ENCODE data around the gene CHST11.

Gene CHST11

DNA sequence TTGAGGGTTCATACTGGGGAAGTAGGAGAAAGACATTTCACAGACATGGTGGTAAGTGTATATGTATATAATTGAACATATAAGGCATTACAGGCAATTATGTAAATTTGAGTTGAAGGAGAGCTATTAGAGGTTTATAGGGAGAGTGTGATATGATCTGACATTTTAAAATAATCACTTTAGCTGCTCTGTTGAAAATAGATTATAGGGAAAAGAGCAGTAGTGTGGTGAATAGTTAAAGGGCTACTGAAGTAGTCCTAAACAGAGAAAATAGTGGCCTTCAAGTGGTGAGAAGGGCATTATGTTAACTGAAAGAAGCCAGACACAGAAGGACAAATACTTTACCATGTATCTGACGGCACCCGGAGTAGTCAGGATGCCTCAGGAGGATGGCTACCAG lies 267.1 kb downstream of the CHST11 start:
- no peak for TF ChIP-seq ZFX (IDR thresholded peaks at IDR 0.05; ENCODE audit: borderline replicate concordance)
- TF ChIP-seq, protein P1, sequence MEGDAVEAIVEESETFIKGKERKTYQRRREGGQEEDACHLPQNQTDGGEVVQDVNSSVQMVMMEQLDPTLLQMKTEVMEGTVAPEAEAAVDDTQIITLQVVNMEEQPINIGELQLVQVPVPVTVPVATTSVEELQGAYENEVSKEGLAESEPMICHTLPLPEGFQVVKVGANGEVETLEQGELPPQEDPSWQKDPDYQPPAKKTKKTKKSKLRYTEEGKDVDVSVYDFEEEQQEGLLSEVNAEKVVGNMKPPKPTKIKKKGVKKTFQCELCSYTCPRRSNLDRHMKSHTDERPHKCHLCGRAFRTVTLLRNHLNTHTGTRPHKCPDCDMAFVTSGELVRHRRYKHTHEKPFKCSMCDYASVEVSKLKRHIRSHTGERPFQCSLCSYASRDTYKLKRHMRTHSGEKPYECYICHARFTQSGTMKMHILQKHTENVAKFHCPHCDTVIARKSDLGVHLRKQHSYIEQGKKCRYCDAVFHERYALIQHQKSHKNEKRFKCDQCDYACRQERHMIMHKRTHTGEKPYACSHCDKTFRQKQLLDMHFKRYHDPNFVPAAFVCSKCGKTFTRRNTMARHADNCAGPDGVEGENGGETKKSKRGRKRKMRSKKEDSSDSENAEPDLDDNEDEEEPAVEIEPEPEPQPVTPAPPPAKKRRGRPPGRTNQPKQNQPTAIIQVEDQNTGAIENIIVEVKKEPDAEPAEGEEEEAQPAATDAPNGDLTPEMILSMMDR (IDR thresholded peaks at IDR 0.05): no peak
- H3K27ac ChIP-seq: no peak overlapping the region

DNA sequence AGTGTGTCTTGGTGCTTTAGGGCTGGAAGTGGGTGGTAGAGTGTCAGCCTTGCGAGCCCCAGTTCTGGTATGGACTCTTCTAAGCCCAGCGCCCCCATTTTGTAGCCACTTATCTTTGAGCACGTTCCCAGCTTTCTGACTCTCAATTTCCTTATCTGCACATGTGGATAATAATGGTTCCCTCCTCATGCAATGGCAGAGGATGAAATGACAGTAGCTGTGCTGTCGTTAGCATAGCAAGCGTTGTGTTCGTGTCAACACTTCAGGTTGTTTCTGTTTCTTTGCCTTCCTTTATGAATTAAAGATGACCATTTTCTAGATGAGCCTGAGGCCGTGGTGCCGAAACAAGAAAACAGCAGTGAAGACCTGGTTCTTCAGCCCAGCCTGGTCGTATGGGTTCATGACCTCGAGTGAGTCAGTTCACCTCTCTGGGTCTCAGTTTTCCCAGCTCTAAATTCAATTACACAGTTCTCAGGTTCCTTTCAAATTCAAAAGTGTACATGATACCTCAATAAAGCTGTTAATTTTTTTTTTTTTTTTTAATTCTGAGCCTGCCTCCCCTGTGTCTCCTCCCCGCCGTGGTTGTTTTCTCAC lies 268.3 kb downstream of the CHST11 start:
- no peak overlapping the region for H3K27ac ChIP-seq
- TF ChIP-seq, protein P1 (IDR thresholded peaks at IDR 0.05): no peak

DNA sequence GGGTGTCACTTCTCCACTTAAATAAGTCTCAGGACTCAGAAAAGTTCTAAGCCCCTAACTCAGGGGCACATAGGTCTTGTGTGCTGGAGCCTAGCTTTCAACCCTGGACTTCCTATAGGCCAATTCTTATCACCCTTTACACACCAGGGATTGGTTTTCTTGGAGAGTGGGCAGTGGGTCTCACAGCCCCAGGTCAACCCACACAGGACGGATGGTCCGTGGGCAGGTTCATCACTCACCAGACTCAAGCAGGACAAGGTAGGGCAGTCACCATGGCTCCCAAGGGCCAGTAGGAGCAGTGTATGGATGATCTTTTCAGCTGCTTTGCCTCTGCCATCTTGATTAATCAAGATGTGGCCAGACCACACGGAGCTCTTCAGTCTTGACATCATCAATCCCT lies 268.9 kb downstream of the CHST11 start:
- TF ChIP-seq, protein P1 (IDR thresholded peaks at IDR 0.05): no peak
- no peak for TF ChIP-seq ZFX (IDR thresholded peaks at IDR 0.05; ENCODE audit: borderline replicate concordance)
- H3K27ac ChIP-seq: no peak overlapping the region

DNA sequence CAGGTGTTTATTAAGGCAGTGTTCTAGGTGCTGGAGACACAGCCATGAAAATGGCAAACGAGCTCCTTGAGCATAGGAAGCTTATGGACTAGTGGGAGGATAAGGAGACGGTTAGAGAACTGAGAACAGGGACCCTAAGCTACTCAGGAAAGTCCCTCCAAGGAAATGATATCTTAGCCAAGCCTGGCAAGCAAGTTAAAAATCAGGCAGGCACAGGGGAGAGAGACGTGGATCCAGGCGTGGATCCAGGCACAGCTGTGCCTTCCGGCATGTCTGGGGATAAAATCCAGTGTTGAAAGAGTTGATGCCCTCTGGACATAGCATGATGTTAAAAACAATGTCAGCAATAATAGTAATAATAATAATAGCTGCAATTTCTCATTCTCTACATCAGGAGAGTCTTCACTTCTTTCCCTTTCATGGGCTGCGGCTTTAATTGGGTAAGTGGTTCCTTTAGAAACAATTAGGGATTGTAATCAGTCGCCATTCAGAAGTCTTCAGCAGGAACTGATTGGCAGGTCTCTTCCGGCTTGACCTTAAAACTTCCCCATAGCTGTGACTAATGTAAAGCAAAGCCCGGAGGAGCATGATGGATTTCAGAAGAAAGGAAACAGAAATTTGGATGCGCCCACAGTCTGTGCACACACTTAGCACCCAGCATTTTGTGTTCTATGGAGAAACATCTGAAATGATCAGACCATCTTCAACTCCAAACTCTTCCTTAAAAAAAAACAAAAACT lies 271.1 kb downstream of the CHST11 start:
- H3K27ac ChIP-seq: no peak overlapping the region
- no peak for TF ChIP-seq ZFX (IDR thresholded peaks at IDR 0.05; ENCODE audit: borderline replicate concordance)
- TF ChIP-seq, protein P1 (IDR thresholded peaks at IDR 0.05): no peak

DNA sequence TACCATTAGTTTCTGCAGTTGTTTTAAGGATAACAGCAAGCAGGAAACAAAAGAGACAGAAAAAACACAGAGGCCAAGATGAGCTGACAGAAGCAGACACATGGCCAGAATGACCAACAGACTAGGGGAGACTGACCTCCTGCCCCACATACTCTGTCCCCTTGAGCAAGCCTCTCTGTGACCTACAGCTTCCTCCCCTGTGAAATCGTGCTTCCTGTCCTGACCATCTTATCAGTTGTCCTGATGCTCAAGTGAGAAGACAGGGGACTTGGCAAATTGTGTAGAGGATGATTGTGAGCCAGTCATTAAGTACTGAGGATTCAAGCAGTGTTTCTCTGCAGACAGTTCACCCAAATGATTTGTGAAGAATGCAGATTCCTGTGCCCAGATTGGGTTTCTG lies 272.3 kb downstream of the CHST11 start:
- TF ChIP-seq, protein P1 (IDR thresholded peaks at IDR 0.05): no peak
- TF ChIP-seq ZFX (IDR thresholded peaks at IDR 0.05; ENCODE audit: borderline replicate concordance): no peak
- no peak overlapping the region for H3K27ac ChIP-seq

DNA sequence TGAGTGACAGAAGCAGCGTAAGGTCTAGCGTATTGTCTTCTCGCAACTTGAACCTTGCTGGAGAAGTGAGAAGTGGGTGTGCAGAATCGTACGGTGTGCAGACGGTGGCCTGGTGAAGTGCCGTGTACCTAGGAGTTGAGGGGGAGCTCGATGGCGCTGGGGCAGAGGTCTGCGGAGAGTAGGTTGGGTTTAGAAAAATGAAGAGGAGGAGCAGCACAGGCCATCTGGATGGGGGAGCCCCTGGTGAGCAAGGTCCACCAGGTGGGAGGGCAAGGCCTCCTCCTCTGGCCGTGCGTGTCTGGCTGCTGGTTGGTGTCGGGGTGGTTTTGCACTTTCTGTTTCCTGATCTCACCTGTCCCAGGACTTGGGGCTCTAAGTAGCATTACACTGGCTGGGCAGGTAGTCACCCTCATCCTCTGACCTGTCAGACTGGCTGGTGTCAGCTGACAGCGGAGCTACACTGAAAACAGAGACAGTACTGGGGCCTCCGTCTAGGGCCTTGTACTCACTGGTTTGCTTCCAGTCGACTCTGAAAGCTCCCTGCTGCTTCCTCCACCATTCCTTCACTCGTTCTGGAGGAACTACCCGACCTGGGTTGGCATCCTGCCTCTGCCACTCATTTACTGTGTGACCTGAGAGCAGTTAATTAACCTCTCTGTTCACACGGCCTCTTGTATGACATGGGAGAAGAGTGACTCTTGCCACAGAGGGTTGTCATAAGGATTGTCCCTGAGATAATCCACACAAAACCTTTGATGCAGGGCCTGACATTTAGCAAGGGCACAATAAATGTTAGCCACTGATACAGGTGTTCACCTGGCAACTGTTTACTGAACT lies 273.1 kb downstream of the CHST11 start:
- no peak overlapping the region for H3K27ac ChIP-seq

More for the DNA sequence above, 273.1 kb downstream of the CHST11 start:
- TF ChIP-seq ZFX (IDR thresholded peaks at IDR 0.05; ENCODE audit: borderline replicate concordance): no peak
- TF ChIP-seq, protein P1 (IDR thresholded peaks at IDR 0.05): no peak

Data from 22Rv1 (cell line).